Measurements from ENCODE around the gene GATD1. TPM values are rescaled to one million over a fixed set of nuclear protein-coding genes. Genes with fewer than 3 reads are reported as not detected.

GATD1 gene
- total and polyA plus RNA-seq, 9 of the 15 experiments (the other 6 are each of a cell fraction or from before 2014, with no cell fraction given) = 2.8 to 144 (median 36.9) TPM

DNA sequence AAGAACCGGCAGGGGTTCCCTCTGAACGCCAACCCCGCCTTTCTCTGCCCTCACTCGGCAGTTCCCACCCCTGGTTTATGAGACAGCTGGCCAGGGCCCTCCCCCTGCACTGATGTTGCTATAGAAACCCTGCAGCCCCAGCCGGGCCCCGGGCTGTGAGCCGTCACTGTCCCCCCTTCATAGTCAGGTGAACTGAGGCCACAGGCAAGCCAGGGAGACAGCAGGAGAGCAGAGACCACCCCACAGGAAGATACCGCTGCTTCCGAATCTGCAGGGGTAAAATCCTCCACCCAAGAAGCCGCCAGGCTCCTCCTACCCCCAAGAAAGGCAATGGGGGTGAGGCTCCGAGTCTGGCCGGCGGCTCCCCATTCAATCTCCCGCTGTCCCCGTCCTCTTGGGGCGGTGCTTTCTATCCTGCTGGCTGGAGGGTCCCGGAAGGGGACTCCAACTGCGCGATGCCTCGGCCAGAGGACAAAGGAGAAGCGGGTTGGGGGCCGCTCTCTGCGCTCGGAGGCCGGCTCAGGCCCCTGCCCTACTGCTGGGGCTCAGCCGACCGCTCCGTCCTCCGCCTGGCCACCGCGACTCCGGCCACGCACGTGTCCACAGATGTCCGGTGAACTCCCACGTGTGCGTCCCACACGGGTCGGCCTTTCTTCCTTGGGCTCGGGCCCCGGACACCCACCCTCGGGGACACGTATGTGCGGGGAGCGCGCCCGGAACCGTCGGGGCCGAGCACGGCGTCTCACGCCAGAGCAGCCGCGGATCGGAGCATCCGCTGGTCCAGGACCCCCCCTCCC, 20.2 kb upstream of the GATD1 start (continued):
- TF ChIP-seq SMAD4 (CRISPR knock-in tag; conservative IDR thresholded peaks at IDR 0.05) (no peak), ZBTB40 (IDR thresholded peaks at IDR 0.05) (peak; percentile 22; the same call in 1 of the 2 replicates), ZBTB40 (CRISPR knock-in tag; IDR thresholded peaks at IDR 0.05) (peak; percentile 8; the same call in 1 of the 2 replicates), PHF21A (IDR thresholded peaks at IDR 0.05; ENCODE audit: borderline replicate concordance, low read depth) (no peak), MLLT1 (IDR thresholded peaks at IDR 0.05) (no peak), TBP (optimal IDR thresholded peaks at IDR 0.05; ENCODE audit: low read depth, low read length) (peak; percentile 29), POLR2AphosphoS5 (IDR thresholded peaks at IDR 0.05; ENCODE audit: control insufficient read depth, insufficient read depth, low read depth, low read length) (no peak), PCBP1 (IDR thresholded peaks at IDR 0.05; ENCODE audit: low read depth, low read length, poor library complexity, severe bottlenecking) (peak; percentile 20), ZNF780A (CRISPR knock-in tag; IDR thresholded peaks at IDR 0.05) (no peak), BCOR (IDR thresholded peaks at IDR 0.05) (no peak), GATAD2A (IDR thresholded peaks at IDR 0.05) (no peak), SREBF2 (CRISPR knock-in tag; IDR thresholded peaks at IDR 0.05) (no peak), CC2D1A (IDR thresholded peaks at IDR 0.05) (no peak), SOX6 (IDR thresholded peaks at IDR 0.05) (no peak), ZKSCAN3 (CRISPR knock-in tag; IDR thresholded peaks at IDR 0.05) (no peak), NUFIP1 (IDR thresholded peaks at IDR 0.05; ENCODE audit: partially characterized antibody) (no peak), HBP1 (CRISPR knock-in tag; IDR thresholded peaks at IDR 0.05) (peak; percentile 55; the same call in 1 of the 2 replicates), EP400 (IDR thresholded peaks at IDR 0.05) (peak; percentile 89; the same call in 1 of the 2 replicates)

Data from K562 (cell line).